GM21367 (cell line): Measurements from ENCODE around the gene NXNL1.
"Not testable (repeated sequence)": the region's sequence is repeated elsewhere in the genome, so short reads cannot be mapped to it uniquely, and the experiment has no call there.

Experiments used
- ATAC-seq: cut with Tn5 transposase; IDR thresholded peaks from one replicate; pipeline ENCODE4 v1.9.1; 2021; ENCODE audit not compliant: unreplicated experiment

The NXNL1 gene, protein sequence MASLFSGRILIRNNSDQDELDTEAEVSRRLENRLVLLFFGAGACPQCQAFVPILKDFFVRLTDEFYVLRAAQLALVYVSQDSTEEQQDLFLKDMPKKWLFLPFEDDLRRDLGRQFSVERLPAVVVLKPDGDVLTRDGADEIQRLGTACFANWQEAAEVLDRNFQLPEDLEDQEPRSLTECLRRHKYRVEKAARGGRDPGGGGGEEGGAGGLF

DNA sequence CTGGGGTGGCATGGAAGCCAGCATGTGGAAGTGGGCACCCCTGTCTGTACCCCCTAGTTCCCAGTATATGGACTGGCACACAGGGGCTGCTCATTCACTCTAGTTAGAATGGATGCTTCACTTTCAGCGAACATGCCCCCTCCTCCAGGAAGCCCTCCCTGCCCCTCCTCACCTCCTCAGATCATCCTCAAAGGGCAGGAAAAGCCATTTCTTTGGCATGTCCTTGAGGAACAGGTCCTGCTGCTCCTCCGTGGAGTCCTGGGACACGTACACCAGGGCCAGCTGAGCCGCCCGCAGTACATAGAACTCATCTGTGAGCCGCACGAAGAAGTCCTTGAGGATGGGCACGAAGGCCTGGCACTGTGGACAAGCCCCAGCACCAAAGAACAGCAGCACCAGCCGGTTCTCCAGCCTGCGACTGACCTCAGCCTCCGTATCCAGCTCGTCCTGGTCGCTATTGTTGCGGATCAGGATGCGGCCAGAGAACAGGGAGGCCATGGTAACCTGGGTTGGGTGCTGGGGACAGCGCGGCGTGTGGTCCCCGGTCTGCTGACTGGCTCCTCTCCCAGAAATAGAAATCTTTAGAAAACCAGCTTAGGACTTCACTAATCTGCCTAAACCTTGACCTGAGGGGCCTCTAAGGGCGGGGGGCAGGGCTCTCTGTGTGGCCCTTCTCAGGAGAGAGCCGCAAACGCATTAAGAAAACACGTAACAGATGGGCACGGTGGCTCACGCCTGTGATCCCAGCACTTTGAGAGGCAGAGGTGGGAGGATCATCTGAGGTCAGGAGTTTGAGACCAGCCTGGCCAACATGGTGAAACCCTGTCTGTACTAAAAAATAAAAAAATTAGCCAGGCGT is at the start of gene NXNL1:
NXNL1 (minus strand) TSS at position 555 of the 859 bp plus-strand sequence; CDS start at position 498, 57 bp downstream.
- ATAC-seq, result no peak

DNA sequence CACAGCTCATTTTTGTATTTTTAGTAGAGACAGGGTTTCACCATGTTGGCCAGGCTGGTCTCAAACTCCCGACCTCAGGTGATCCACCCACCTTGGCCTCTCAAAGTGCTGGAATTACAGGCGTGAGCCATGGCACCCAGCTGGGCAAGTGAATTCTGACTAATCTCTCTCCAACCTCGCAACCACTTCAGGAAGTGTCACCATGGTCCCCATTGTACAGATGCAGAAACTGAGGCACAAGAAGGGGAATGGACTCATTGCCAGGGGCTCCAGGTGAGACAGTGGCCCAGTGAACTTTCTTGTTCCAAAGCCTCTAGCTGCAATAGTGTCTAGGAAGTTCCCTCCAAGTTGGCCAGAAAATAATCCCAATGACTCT is 47.8 kb upstream of the NXNL1 start:
- not testable (repeated sequence) for ATAC-seq

DNA sequence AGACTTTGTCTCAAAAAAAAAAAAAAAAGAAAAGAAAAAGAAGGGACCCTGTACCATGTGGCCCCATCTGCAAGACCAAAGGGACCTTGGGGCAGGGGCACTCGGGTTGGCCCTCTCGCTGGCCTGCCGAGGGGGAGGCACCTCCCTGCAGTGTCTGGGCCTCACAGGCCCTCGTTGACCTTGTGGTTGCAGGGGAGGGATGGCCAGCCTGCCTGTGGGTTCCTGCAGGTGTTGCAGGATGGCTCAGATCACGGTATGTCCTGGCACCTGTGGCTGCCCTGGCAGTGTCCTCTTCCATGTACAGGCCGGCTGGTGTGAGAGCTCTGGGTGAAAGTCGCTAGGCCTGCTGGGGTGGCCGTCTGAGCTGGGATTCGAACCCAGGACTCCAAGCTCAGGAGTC is 46.0 kb upstream of the NXNL1 start:
- ATAC-seq, result no peak

DNA sequence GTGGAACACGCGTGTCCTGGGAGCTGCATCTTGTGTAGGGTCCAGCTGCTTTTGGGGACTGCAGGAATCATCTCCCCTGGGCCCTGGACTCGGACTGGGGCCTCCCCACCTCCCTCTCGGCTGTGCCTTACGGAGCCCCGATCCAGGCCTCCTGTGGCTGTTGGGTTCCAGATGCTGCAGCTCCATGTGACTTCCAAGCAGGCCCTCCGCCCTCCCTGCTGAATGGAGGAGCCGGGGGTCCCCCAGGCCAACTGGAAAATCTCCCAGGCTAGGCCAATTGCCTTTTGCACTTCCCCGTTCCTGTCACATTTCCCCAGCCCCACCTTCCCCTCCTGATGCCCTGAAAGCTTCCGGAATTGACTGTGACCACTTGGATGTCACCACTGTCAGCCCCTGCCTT is 44.5 kb upstream of the NXNL1 start:
- no peak for ATAC-seq

DNA sequence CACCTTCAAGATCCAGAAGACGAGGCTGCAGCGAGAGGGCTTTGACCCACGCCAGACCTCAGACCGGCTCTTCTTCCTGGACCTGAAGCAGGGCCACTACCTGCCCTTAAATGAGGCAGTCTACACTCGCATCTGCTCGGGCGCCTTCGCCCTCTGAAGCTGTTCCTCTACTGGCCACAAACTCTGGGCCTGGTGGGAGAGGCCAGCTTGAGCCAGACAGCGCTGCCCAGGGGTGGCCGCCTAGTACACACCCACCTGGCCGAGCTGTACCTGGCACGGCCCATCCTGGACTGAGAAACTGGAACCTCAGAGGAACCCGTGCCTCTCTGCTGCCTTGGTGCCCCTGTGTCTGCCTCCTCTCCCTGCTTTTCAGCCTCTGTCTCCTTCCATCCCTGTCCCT is 43.7 kb upstream of the NXNL1 start:
- ATAC-seq, result no peak

DNA sequence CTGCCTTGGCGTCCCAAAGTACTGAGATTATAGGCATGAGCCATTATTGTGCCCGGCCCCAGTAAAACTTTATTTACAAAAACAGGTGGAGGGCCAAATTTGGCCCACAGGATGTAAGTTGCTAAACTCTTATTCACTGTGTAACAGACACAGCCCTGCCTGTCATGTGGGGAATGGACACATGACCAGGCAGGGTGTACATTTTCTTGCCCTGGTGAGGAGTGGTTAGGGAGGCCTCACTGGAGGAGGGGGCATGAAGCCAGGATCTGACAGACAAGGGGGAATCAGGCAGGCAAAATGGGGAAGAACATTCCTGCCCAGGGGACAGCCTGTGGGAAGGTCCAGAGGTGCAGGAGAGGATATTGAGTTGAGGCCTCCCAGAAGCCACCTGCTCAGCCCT is 43.3 kb upstream of the NXNL1 start:
- ATAC-seq, result no peak

DNA sequence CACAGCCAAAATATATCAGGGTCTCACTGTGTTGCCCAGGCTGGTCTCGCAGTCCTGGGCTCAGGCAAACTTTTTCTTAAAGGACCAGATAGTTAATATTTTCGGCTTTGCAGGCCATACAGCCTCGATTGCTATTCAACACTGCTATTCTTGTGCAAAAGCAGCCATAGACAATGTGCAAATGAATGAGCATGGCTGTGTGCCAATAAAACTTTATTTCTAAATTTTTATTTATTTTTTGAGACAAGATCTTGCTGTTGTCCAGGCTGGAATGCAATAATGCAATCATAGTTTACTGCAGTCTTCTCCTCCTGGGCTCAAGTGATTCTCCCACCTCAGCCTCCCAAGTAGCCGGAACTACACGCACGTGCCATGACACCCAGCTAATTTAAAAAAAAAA is 42.5 kb upstream of the NXNL1 start:
- ATAC-seq, result no peak

DNA sequence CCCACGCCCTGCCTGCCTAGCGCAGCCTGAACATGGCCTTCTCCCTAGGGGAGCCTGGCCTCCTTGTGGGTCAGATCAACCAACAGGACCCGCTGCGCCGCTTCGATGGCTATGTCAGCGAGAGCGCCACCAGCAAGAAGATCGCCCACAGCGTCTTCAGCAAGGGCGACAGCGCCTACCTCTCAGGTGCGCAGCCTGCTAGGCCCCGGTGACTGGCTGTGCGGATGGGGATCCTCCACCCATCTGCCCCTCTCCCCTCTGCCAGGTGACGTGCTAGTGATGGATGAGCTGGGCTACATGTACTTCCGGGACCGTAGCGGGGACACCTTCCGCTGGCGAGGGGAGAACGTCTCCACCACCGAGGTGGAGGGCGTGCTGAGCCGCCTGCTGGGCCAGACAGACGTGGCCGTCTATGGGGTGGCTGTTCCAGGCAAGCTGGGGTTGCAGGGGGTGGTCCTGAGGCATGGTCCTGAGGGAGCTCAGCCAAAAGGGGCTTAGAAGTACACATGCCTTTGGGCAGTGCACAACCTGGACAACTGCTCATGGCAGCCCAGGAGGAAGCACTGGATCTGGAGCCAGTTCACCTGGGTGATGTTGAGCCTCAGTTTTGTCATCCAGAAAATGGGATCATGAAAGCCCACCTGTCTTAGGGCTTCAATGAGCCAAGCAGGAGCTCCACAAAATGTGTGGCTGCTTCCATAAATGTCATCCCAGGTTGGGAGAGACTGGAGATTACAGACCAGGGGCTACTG is 39.9 kb upstream of the NXNL1 start:
- ATAC-seq, result no peak

DNA sequence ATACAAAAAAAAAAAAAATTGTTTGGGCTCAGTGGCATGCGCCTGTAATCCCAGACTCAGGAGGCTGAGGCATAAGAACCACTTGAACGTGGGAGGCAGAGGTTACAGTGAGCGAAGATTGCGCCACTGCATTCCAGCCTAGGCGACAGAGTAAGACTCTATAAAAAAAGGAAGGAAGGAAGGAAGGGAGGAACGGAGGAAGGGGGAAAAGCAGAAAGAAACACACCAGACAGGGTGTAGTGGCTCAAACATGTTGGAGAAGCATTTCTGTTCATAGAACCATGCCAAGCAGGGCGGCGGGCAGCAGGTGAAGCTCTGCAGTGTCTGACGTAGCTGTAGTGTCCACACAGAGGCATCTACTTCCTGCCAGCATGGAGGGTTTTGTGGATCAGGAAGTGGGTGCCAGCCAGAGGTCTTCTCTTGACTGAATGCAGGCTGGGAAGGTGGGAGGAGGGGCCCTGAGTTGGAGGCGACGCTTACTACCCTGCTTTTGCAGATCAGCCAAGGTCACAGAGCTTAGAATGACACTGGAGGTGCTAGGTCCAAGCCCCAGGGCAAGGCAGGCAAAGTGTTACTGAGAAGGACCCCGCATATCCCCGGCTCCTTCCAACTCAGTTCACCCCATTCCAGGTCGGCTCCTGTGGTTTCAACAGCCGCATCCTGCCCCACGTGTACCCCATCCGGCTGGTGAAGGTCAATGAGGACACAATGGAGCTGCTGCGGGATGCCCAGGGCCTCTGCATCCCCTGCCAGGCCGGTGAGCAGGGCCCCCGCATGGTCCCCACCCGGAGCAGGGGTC is 39.1 kb upstream of the NXNL1 start:
- no peak for ATAC-seq

DNA sequence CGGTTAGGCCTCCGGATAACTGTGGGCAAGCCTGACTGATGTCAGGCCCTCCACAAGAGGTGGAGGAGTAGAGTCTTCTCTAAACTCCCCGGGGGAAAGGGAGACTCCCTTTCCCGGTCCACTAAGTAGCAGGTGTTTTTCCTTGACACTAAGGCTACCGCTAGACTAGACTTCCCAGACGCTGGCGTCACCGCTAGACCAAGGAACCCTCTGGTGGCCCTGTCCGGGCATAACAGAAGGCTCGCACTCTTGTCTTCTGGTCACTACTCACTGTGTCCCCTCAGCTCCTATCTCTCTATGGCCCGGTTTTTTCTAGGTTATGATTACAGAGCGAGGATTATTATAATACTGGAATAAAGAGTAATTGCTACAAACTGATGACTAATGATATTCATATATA is 38.3 kb upstream of the NXNL1 start:
- not testable (repeated sequence) for ATAC-seq

DNA sequence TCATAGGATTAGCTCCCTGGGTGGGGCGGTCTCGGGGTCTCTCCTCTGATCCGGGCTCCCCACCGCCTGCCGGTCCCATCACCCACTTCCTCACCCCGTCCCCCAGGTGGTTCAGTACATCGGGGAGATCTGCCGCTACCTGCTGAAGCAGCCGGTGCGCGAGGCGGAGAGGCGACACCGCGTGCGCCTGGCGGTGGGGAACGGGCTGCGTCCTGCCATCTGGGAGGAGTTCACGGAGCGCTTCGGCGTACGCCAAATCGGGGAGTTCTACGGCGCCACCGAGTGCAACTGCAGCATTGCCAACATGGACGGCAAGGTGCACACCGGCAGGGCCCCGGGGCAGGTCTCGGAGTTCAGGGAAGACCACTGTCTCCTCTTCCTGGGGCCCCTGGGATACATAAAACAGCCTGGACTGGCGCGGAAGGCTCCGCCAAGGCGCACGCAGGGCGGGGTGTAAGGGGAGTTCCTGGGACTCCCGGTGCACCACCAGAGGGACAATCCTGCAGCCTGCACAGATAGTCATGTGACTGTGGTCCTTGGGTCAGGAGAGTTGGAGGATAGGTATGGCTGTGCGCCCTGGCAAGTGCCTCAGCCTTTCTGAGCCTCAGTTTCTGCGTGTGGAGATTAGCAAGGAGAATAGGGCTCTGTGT is 36.5 kb upstream of the NXNL1 start:
- no peak for ATAC-seq

DNA sequence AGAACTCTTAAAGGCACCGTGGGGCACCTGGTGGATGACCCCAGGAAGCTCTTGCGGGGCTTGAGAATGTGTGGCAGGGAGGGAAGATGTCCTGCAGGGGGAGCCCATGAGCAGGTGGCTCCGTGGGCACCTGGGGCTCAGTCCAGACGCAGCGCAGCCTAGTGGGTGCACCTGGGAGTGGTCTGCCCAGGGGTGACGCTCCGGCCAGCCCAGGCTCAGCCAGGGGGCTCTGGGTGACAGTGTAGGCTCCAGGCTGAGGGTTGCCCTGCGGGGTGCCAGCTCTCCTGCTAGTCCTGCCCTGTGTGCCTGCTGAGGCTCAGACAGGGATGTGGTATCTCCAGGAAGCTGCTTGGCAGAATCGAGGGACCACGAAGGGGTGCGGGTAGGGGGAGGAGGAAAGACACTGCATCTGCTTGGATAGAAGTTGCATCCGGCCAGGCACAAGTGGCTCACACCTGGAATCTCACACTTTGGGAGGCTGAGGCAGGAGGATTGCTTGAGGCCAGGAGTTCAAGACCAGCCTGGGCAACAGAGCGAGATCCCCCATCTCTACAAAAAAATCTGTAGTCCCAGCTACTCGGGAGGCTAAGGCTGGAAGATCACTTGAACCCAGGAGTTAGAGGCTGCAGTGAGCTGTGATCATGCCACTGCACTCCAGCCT is 35.7 kb upstream of the NXNL1 start:
- no peak for ATAC-seq

DNA sequence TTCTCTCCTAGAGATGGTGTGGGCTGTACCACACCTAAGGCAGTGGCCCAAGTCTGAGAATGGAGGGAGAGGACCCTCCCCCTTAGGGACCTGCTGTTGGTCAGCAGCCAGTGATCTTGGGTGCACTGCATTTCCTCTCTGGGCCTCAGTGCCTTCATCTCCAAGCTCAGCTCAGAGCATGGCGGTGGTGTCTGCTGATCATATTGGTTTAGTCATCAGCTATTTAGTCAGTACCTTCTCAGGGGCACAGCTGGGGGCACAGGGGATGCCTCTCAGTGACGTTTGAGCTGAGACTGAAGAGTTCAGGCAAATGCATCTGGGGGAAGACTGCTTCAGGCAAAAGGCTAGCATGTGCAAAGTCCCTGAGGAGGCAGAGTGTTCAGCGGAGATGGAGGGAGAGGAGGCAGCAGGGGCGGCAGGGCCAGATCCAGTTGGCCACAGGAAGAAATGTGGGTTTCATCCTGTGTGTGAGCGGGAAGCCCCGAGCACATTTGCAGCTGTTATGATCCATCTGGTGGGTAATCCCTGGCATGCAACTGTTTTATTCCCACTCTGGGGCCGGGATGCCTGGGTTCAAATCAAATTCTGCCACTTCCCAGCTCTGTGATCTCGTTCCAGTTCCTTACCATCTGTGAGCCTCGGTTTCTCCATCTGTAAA is 35.0 kb upstream of the NXNL1 start:
- ATAC-seq, result no peak

DNA sequence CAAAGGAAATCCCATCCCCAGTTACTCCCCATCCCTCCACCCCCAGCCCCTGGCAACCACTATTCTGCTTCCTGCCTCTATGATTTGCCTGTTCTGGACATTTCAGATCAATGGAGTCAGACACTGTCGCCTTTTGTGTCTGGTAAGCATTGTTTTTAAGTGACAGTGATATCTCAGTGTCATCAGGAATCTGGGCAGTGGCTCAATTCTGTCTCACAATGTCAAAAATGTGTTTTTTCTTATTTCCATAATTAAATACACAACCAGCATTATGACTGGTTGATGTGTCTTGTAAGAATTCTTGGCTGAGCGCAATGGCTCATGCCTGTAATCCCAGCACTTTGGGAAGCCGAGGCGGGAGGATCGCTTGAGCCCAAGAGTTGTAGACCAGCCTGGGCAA is 30.6 kb upstream of the NXNL1 start:
- ATAC-seq, result no peak

DNA sequence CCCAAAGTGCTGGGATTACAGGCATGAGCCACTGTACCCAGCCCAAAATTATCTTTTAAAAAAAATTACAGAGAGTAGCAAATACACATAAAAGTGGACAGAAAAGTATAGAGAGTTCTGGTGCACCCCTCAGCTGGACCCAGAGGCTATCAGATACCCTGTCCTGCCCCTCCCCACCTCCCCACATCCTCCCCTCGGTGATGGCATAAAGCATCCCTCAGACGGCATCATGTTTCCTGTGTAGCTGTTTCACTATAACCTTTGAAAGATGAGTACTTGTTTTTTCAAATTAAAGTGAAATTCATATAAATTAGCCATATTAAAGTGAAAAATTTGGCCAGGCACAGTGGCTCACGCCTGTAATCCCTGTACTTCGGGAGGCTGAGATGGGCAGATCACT is 29.7 kb upstream of the NXNL1 start:
- no peak for ATAC-seq

DNA sequence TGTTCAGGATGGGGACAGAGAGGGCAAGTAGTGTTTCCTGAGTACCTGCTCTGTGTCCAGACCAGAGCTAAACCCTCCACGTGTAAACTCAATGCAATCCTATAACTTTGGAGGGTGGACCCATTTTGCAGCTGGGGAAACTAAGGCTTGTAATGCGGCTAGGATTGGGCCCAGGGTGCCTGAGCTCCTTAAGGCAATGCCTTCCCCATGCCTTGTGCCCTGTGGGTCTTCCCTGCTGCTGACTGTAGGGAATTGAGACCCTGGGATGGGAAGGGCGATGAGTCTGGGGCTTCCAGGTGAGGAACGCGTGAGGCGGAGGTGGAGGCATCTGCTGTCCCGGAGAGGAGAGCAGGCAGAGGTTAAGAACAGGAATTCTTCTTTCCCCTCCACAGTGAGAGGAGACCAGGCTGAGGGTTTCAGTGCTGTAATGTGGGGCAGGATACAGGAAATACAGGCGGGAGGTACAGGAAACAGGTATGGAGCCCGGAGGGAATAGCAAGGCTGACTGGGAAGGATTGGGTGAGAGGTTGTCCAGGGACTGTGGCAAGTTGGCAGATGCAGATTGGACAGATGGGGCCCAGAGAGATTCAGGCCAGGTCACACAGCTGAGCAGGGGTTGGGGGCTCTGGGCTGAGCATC is 28.8 kb upstream of the NXNL1 start:
- no peak for ATAC-seq

DNA sequence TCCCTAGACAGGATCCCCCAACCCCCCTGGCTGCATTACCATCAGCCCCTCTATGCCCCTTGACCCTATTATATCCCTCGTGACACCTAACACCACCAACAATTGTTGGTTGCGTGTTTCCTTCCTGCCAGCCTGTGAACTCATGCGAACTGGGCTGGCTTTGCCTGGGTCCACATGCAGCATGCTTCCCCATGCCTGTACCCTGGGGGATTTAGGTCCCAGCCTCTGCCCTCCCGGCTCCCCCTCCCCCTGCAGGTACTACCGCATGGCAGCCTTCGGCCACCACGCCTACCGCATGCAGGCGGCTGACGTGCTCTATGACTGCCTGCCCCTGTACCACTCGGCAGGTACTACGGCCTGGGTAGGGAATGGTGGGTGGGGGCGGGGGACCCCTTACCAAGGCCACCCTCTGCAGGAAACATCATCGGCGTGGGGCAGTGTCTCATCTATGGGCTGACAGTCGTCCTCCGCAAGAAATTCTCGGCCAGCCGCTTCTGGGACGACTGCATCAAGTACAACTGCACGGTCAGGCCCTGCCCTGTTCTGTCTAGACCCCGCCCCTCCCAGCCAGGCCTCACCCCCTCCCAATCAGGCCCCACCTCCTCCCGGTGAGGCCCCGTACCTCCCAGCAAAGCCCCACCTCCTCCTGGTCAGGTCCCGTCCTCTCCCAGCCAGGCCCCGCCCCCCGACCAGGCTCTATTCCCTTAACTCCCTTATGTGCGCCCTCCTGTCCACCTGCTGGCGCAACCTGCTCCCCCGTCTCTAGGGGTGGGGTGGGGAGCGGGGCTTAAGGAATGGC is 28.1 kb upstream of the NXNL1 start:
- no peak for ATAC-seq
